ENCODE measurements around the gene LGALS14. TPM values are rescaled to one million over a fixed set of nuclear protein-coding genes. Genes with fewer than 3 reads are reported as not detected.
"Not testable (repeated sequence)": the region's sequence is repeated elsewhere in the genome, so short reads cannot be mapped to it uniquely, and the experiment has no call there.

Gene LGALS14
- total RNA-seq, 1 experiment from 2014 or later = not detected

DNA sequence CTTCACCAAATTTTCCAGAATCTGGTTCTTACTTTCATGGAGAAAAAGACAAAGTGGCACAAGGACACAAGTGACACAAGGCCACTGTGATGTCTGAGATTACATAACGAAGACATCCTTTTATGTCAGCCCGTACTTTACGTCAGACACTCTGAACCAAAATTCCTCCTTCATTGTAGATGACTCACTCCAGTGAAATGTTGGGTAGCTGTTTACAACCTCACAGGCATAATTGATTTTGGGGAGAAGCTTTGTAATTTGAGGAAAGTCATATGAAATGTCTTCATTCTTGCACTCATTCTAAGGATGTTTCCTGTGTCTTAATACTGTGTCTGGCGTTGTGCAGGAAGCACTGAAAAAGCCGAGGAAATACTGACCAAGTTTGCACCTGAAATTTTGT, 20.0 kb upstream of the LGALS14 start:
- no peaks in the 10 kb centered on the region for H3K36me3 Mint-ChIP-seq (ENCODE audit: insufficient read depth, unreplicated experiment)
- TF ChIP-seq, protein P1, sequence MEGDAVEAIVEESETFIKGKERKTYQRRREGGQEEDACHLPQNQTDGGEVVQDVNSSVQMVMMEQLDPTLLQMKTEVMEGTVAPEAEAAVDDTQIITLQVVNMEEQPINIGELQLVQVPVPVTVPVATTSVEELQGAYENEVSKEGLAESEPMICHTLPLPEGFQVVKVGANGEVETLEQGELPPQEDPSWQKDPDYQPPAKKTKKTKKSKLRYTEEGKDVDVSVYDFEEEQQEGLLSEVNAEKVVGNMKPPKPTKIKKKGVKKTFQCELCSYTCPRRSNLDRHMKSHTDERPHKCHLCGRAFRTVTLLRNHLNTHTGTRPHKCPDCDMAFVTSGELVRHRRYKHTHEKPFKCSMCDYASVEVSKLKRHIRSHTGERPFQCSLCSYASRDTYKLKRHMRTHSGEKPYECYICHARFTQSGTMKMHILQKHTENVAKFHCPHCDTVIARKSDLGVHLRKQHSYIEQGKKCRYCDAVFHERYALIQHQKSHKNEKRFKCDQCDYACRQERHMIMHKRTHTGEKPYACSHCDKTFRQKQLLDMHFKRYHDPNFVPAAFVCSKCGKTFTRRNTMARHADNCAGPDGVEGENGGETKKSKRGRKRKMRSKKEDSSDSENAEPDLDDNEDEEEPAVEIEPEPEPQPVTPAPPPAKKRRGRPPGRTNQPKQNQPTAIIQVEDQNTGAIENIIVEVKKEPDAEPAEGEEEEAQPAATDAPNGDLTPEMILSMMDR (IDR thresholded peaks at IDR 0.05; ENCODE audit: unreplicated experiment) = no peak
- DNase-seq (ENCODE audit: unreplicated experiment) = peak; percentile 9
- H3K9me3 Mint-ChIP-seq (ENCODE audit: unreplicated experiment) = no peaks in the 10 kb centered on the region
- ChIA-PET CTCF (no interaction called here), POLR2A (no interaction called here)
- H3K27me3 Mint-ChIP-seq (ENCODE audit: insufficient read depth, unreplicated experiment) = peaks cover 56% of the 10 kb centered on the region
- no TSS peak for BruUV-seq (replicated peaks)
- H3K4me3 Mint-ChIP-seq (ENCODE audit: unreplicated experiment) = no peak overlapping the region
- intact Hi-C loops (cut with micrococcal nuclease) = no loop called here
- no peaks in the 10 kb centered on the region for H3K4me1 Mint-ChIP-seq (ENCODE audit: insufficient read depth, unreplicated experiment)
- H3K27ac Mint-ChIP-seq (ENCODE audit: low read depth, unreplicated experiment) = no peak overlapping the region

DNA sequence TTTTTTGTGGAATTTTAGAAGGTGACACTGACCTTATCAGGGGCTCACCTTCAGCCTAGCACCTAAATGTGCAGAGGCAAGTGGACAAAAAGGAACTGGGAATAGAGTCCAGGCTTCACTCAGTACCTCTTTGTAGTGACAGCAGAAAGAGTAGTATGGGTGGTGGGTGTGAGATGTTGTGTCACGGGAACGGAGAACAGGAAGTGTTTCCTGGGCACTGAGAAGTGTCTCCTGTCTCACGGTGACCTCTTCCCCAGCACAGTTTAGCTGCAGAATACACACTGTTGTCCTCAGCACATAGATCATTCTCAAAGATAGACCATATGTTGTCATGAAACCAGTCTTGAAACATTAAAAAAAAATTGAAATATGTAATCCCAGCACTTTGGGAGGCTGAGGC, 17.5 kb upstream of the LGALS14 start:
- H3K9me3 Mint-ChIP-seq (ENCODE audit: unreplicated experiment) = no peaks in the 10 kb centered on the region
- no TSS peak for BruUV-seq (replicated peaks)
- H3K36me3 Mint-ChIP-seq (ENCODE audit: insufficient read depth, unreplicated experiment) = no peaks in the 10 kb centered on the region
- no peak for DNase-seq (ENCODE audit: unreplicated experiment)
- H3K27ac Mint-ChIP-seq (ENCODE audit: low read depth, unreplicated experiment) = no peak overlapping the region
- no peaks in the 10 kb centered on the region for H3K4me1 Mint-ChIP-seq (ENCODE audit: insufficient read depth, unreplicated experiment)
- H3K4me3 Mint-ChIP-seq (ENCODE audit: unreplicated experiment) = no peak overlapping the region
- TF ChIP-seq, protein P1 (IDR thresholded peaks at IDR 0.05; ENCODE audit: unreplicated experiment) = no peak
- POLR2A ChIA-PET = interaction anchor here (1.0 kb wide), 1 partner anchor 12 kb away, joined by 4 read pairs; no protein-coding TSS in a partner anchor
- CTCF ChIA-PET = interaction anchor here (0.6 kb wide), 1 partner anchor 135 kb away, joined by 3 read pairs; no protein-coding TSS in a partner anchor
- intact Hi-C loops (cut with micrococcal nuclease) = no loop called here
- H3K27me3 Mint-ChIP-seq (ENCODE audit: insufficient read depth, unreplicated experiment) = peaks cover 65% of the 10 kb centered on the region

- peaks cover 59% of the 10 kb centered on the region for H3K27me3 Mint-ChIP-seq (ENCODE audit: insufficient read depth, unreplicated experiment)
- BruUV-seq (replicated peaks); H3K4me3 Mint-ChIP-seq (ENCODE audit: unreplicated experiment); H3K36me3 Mint-ChIP-seq (ENCODE audit: insufficient read depth, unreplicated experiment); POLR2A ChIA-PET; CTCF ChIA-PET; H3K4me1 Mint-ChIP-seq (ENCODE audit: insufficient read depth, unreplicated experiment); DNase-seq (ENCODE audit: unreplicated experiment); H3K9me3 Mint-ChIP-seq (ENCODE audit: unreplicated experiment); intact Hi-C loops (cut with micrococcal nuclease); H3K27ac Mint-ChIP-seq (ENCODE audit: low read depth, unreplicated experiment): not testable (repeated sequence)
These were observed 15.6 kb upstream of the LGALS14 start for GRCh38 chr19:39688637-39689036.

DNA sequence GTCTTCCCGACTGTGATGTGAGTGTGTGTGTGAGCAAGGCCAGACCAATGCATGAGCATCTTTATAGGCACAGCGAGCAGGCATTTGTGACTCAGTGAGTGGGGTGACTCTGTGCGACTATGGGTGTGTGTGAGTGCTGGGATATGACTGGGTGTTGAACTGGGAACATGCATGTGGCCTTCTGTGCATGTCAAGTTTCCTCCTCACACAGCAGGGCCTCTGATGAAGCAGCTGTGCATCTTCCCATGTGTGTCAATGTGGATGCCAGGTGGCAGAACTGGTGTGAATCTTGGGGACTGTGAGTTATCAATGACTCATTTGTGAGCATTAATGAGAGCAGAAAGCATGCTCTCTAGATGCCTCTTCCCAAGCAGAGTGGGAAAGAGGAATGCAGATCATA, 12.1 kb upstream of the LGALS14 start:
- H3K27me3 Mint-ChIP-seq (ENCODE audit: insufficient read depth, unreplicated experiment) = peaks cover 44% of the 10 kb centered on the region
- ChIA-PET CTCF (interaction anchor here (0.7 kb wide), 1 partner anchor 1605 kb away, joined by 3 read pairs; no protein-coding TSS in a partner anchor), POLR2A (no interaction called here)
- H3K36me3 Mint-ChIP-seq (ENCODE audit: insufficient read depth, unreplicated experiment) = no peaks in the 10 kb centered on the region
- no peak overlapping the region for H3K27ac Mint-ChIP-seq (ENCODE audit: low read depth, unreplicated experiment)
- no peak overlapping the region for H3K4me3 Mint-ChIP-seq (ENCODE audit: unreplicated experiment)
- no TSS peak for BruUV-seq (replicated peaks)
- peaks cover 11% of the 10 kb centered on the region for H3K4me1 Mint-ChIP-seq (ENCODE audit: insufficient read depth, unreplicated experiment)
- DNase-seq (ENCODE audit: unreplicated experiment) = no peak
- H3K9me3 Mint-ChIP-seq (ENCODE audit: unreplicated experiment) = no peaks in the 10 kb centered on the region
- intact Hi-C loops (cut with micrococcal nuclease) = no loop called here
- TF ChIP-seq, protein P1 (IDR thresholded peaks at IDR 0.05; ENCODE audit: unreplicated experiment) = no peak

DNA sequence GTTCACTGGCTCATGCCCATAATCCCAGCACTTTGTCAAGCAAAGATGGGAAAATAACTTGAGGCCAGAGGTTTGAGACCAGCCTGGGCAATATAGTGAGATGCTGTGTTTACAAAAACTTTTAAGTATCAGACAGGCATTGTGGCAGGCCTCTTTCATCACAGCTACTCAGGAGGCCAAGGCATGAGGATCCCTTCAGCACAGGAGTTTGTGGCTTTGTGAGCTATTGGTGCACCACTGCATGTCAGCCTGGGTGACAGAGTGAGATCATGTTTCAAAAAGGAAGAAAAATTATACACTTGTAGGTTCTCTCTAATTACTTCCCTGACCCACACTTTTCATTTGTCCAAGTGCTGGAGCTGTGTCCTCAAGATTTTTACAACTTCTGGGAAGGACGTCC, 11.5 kb upstream of the LGALS14 start:
- ChIA-PET POLR2A (no interaction called here), CTCF (interaction anchor here (0.5 to 0.7 kb wide), 2 partner anchors 21 to 1604 kb away, joined by 3 read pairs; no protein-coding TSS in a partner anchor)
- Mint-ChIP-seq H3K36me3 (ENCODE audit: insufficient read depth, unreplicated experiment) (no peaks in the 10 kb centered on the region), H3K27me3 (ENCODE audit: insufficient read depth, unreplicated experiment) (peaks cover 45% of the 10 kb centered on the region), H3K9me3 (ENCODE audit: unreplicated experiment) (no peaks in the 10 kb centered on the region), H3K4me3 (ENCODE audit: unreplicated experiment) (no peak overlapping the region), H3K4me1 (ENCODE audit: insufficient read depth, unreplicated experiment) (peaks cover 11% of the 10 kb centered on the region), H3K27ac (ENCODE audit: low read depth, unreplicated experiment) (no peak overlapping the region)
- TF ChIP-seq, protein P1 (IDR thresholded peaks at IDR 0.05; ENCODE audit: unreplicated experiment) = no peak
- DNase-seq (ENCODE audit: unreplicated experiment) = no peak
- intact Hi-C loops (cut with micrococcal nuclease) = no loop called here
- BruUV-seq (replicated peaks) = no TSS peak

Measured in MCF 10A (cell line).